HEK293 (cell line): ENCODE measurements around the gene CRACR2A.

Source experiments
- CTCF ChIA-PET: fragments of 350-600 bp; formaldehyde crosslinking; extraction: SDS; loops from one replicate; lab custom pipeline; 2021; ENCODE audit warnings: antibody characterized with exemption; lab: Yijun Ruan, JAX
- POLR2A ChIA-PET: fragments of 300-600 bp; formaldehyde crosslinking; extraction: SDS; loops from one replicate; lab custom pipeline; 2020; ENCODE audit warnings: antibody characterized with exemption, inconsistent platforms; lab: Yijun Ruan, JAX
- H3K27ac ChIP-seq: fragments of 200-500 bp; sonication (Bioruptor generic); 2 replicates; pipeline ENCODE4 v1.5.1; 2014; ENCODE audit warnings: low read depth, low read length, control low read depth, inconsistent platforms; ENCODE audit errors: extremely low read depth
- H3K36me3 ChIP-seq, 2 experiments: fragments of 200-500 bp in 1 of 2; sonication (Bioruptor generic) in 1 of 2; 1 replicate in 1 of 2; 2 replicates in 1 of 2; pipeline ENCODE4 v1.5.1; 2014 to 2017; ENCODE audit warnings: inconsistent platforms in 2 of 2, low read length in 2 of 2; ENCODE audit not compliant: control insufficient read depth in 2 of 2, insufficient read depth in 1 of 2
- H3K4me1 ChIP-seq: fragments of 200-500 bp; sonication (Bioruptor generic); 2 replicates; pipeline ENCODE4 v1.5.1; 2014; ENCODE audit warnings: mild to moderate bottlenecking, low read length, inconsistent platforms; ENCODE audit not compliant: control insufficient read depth, insufficient read depth
- H3K4me3 ChIP-seq: 2 replicates; pipeline ENCODE4 v1.5.1; 2011; ENCODE audit warnings: low read depth, mild to moderate bottlenecking, control low read depth, low read length, moderate library complexity
- H3K9me3 ChIP-seq: fragments of 200-500 bp; sonication (Bioruptor generic); 2 replicates; pipeline ENCODE4 v1.5.1; 2014; ENCODE audit warnings: low read depth, low read length, inconsistent platforms; ENCODE audit not compliant: control insufficient read depth, insufficient read depth
- GLIS1 ChIP-seq: fragments of 450-650 bp; formaldehyde crosslinking; IDR thresholded peaks from 2 replicates; pipeline ENCODE4 v1.5.1; 2016; ENCODE audit warnings: missing biosample characterization, missing genetic modification characterization
- IKZF3 ChIP-seq: fragments of 450-650 bp; IDR thresholded peaks from 2 replicates; pipeline ENCODE4 v1.5.0; 2018; ENCODE audit warnings: missing biosample characterization, mild to moderate bottlenecking, missing genetic modification characterization, moderate library complexity
- KLF9 ChIP-seq: fragments of 450-650 bp; formaldehyde crosslinking; IDR thresholded peaks from 2 replicates; pipeline ENCODE4 v1.5.1; 2016; ENCODE audit warnings: missing biosample characterization, missing genetic modification characterization, low read depth
- MZF1 ChIP-seq: fragments of 450-650 bp; formaldehyde crosslinking; IDR thresholded peaks from 2 replicates; pipeline ENCODE4 v1.5.1; 2017; ENCODE audit warnings: missing biosample characterization, missing genetic modification characterization, borderline replicate concordance
- PATZ1 ChIP-seq: fragments of 450-650 bp; formaldehyde crosslinking; IDR thresholded peaks from 2 replicates; pipeline ENCODE4 v1.5.1; 2016; ENCODE audit warnings: missing biosample characterization, missing genetic modification characterization
- SCRT2 ChIP-seq: fragments of 450-650 bp; formaldehyde crosslinking; IDR thresholded peaks from 2 replicates; pipeline ENCODE4 v1.5.1; 2016; ENCODE audit warnings: missing biosample characterization, missing genetic modification characterization
- ZBTB10 ChIP-seq: fragments of 450-650 bp; formaldehyde crosslinking; IDR thresholded peaks from 2 replicates; pipeline ENCODE4 v1.5.1; 2016; ENCODE audit warnings: missing biosample characterization, missing genetic modification characterization
- ZFP37 ChIP-seq: fragments of 450-650 bp; formaldehyde crosslinking; IDR thresholded peaks from 2 replicates; pipeline ENCODE4 v1.5.1; 2016; ENCODE audit warnings: missing biosample characterization, missing genetic modification characterization
- ZNF10 ChIP-seq: fragments of 450-650 bp; formaldehyde crosslinking; IDR thresholded peaks from 2 replicates; pipeline ENCODE4 v1.5.1; 2017; ENCODE audit warnings: missing biosample characterization, missing genetic modification characterization
- ZNF112 ChIP-seq: fragments of 450-650 bp; formaldehyde crosslinking; IDR thresholded peaks from 2 replicates; pipeline ENCODE4 v1.5.0; 2017; ENCODE audit warnings: missing biosample characterization, missing genetic modification characterization
- ZNF114 ChIP-seq: fragments of 450-650 bp; formaldehyde crosslinking; IDR thresholded peaks from 2 replicates; pipeline ENCODE4 v1.5.0; 2017; ENCODE audit warnings: missing biosample characterization, missing genetic modification characterization
- ZNF132 ChIP-seq: fragments of 450-650 bp; formaldehyde crosslinking; IDR thresholded peaks from 2 replicates; pipeline ENCODE4 v1.5.1; 2017; ENCODE audit warnings: missing biosample characterization, missing genetic modification characterization, borderline replicate concordance
- ZNF155 ChIP-seq: fragments of 450-650 bp; formaldehyde crosslinking; IDR thresholded peaks from 2 replicates; pipeline ENCODE4 v1.5.1; 2016; ENCODE audit warnings: missing biosample characterization, missing genetic modification characterization
- ZNF221 ChIP-seq: fragments of 450-650 bp; formaldehyde crosslinking; IDR thresholded peaks from 2 replicates; pipeline ENCODE4 v1.5.1; 2017; ENCODE audit warnings: missing biosample characterization, missing genetic modification characterization, borderline replicate concordance
- ZNF223 ChIP-seq: fragments of 450-650 bp; formaldehyde crosslinking; IDR thresholded peaks from 2 replicates; pipeline ENCODE4 v1.5.1; 2016; ENCODE audit warnings: missing biosample characterization, missing genetic modification characterization
- ZNF239 ChIP-seq: fragments of 450-650 bp; formaldehyde crosslinking; IDR thresholded peaks from 2 replicates; pipeline ENCODE4 v1.5.1; 2016; ENCODE audit warnings: missing biosample characterization, missing genetic modification characterization
- ZNF26 ChIP-seq: fragments of 450-650 bp; formaldehyde crosslinking; IDR thresholded peaks from 2 replicates; pipeline ENCODE4 v1.5.1; 2016; ENCODE audit warnings: missing biosample characterization, missing genetic modification characterization
- ZNF274 ChIP-seq, 2 experiments: fragments of 200-500 bp in 1 of 2; fragments of 450-650 bp in 1 of 2; sonication (Bioruptor generic) in 1 of 2; formaldehyde crosslinking in 1 of 2; IDR thresholded peaks; 2 replicates each; pipeline versions ENCODE4 v1.5.1 to v1.6.1; 2014 to 2016; ENCODE audit warnings: borderline replicate concordance in 1 of 2, inconsistent platforms in 1 of 2, low read length in 1 of 2, missing biosample characterization in 1 of 2, missing genetic modification characterization in 1 of 2
- ZNF335 ChIP-seq: fragments of 450-650 bp; formaldehyde crosslinking; conservative IDR thresholded peaks from 2 replicates; pipeline ENCODE4 v1.5.1; 2016; ENCODE audit warnings: missing biosample characterization, missing genetic modification characterization
- ZNF404 ChIP-seq: fragments of 450-650 bp; formaldehyde crosslinking; IDR thresholded peaks from 2 replicates; pipeline ENCODE4 v1.5.1; 2017; ENCODE audit warnings: missing biosample characterization, missing genetic modification characterization
- ZNF423 ChIP-seq: fragments of 450-650 bp; formaldehyde crosslinking; IDR thresholded peaks from 2 replicates; pipeline ENCODE4 v1.5.1; 2016; ENCODE audit warnings: missing biosample characterization, missing genetic modification characterization
- ZNF433 ChIP-seq: fragments of 450-650 bp; formaldehyde crosslinking; IDR thresholded peaks from 2 replicates; pipeline ENCODE4 v1.5.1; 2016; ENCODE audit warnings: missing biosample characterization, missing genetic modification characterization, low read depth
- ZNF530 ChIP-seq: fragments of 450-650 bp; formaldehyde crosslinking; IDR thresholded peaks from 2 replicates; pipeline ENCODE4 v1.5.1; 2016; ENCODE audit warnings: low read depth, missing biosample characterization, missing genetic modification characterization
- ZNF548 ChIP-seq: fragments of 450-650 bp; formaldehyde crosslinking; IDR thresholded peaks from 2 replicates; pipeline ENCODE4 v1.5.1; 2016; ENCODE audit warnings: missing biosample characterization, missing genetic modification characterization
- ZNF626 ChIP-seq: fragments of 450-650 bp; sonication (Bioruptor Pico); formaldehyde crosslinking; IDR thresholded peaks from 2 replicates; pipeline ENCODE4 v1.5.1; 2018; ENCODE audit warnings: missing biosample characterization, missing genetic modification characterization, inconsistent platforms
- ZNF664 ChIP-seq: fragments of 450-650 bp; formaldehyde crosslinking; IDR thresholded peaks from 2 replicates; pipeline ENCODE4 v1.5.1; 2016; ENCODE audit warnings: missing biosample characterization, missing genetic modification characterization
- ZNF792 ChIP-seq: fragments of 450-650 bp; formaldehyde crosslinking; IDR thresholded peaks from 2 replicates; pipeline ENCODE4 v1.5.1; 2016; ENCODE audit warnings: missing biosample characterization, missing genetic modification characterization
- TF ChIP-seq, protein P1 (sequence below): fragments of 450-650 bp; IDR thresholded peaks from 2 replicates; pipeline ENCODE4 v1.5.1; 2018; ENCODE audit warnings: missing biosample characterization, mild to moderate bottlenecking, missing genetic modification characterization
- TF ChIP-seq, protein P2 (sequence below): fragments of 450-650 bp; formaldehyde crosslinking; IDR thresholded peaks from 2 replicates; pipeline ENCODE4 v1.5.1; 2016; ENCODE audit warnings: missing biosample characterization, missing genetic modification characterization

The CRACR2A gene

GRCh38 chr12:3615862-3616261, 137.0 kb downstream of the CRACR2A start:
- Histone ChIP-seq H3K9me3 (no peaks in the 10 kb centered on the region), H3K4me3 (no peak overlapping the region), H3K4me1 (no peaks in the 10 kb centered on the region), H3K36me3 (no peaks in the 10 kb centered on the region), H3K27ac (no peak overlapping the region)
- ChIA-PET POLR2A (no interaction called here), CTCF (no interaction called here)
- TF ChIP-seq ZNF433, result no peak
- no peak for TF ChIP-seq ZNF404 (tag by site-specific recombination)
- TF ChIP-seq ZNF274 (IDR thresholded peaks at IDR 0.05; ENCODE audit: low read length), result no peak
- TF ChIP-seq ZNF274 (tag by site-specific recombination; IDR thresholded peaks at IDR 0.05; ENCODE audit: borderline replicate concordance), result no peak
- no peak for TF ChIP-seq ZNF530 (tag by site-specific recombination)
- no peak for TF ChIP-seq SCRT2
- TF ChIP-seq ZNF221, result no peak
- no peak for TF ChIP-seq MZF1
- no peak for TF ChIP-seq ZNF132 (tag by site-specific recombination)
- TF ChIP-seq ZNF423 (tag by site-specific recombination), result no peak
- no peak for TF ChIP-seq ZNF112 (tag by site-specific recombination)
- no peak for TF ChIP-seq ZFP37 (tag by site-specific recombination)
- no peak for TF ChIP-seq ZNF335 (tag by site-specific recombination)
- TF ChIP-seq IKZF3, result no peak
- no peak for TF ChIP-seq ZNF239 (tag by site-specific recombination)
- no peak for TF ChIP-seq ZNF223 (tag by site-specific recombination)
- no peak for TF ChIP-seq PATZ1 (tag by site-specific recombination)
- TF ChIP-seq ZNF155 (tag by site-specific recombination), result no peak
- TF ChIP-seq GLIS1, result no peak

DNA sequence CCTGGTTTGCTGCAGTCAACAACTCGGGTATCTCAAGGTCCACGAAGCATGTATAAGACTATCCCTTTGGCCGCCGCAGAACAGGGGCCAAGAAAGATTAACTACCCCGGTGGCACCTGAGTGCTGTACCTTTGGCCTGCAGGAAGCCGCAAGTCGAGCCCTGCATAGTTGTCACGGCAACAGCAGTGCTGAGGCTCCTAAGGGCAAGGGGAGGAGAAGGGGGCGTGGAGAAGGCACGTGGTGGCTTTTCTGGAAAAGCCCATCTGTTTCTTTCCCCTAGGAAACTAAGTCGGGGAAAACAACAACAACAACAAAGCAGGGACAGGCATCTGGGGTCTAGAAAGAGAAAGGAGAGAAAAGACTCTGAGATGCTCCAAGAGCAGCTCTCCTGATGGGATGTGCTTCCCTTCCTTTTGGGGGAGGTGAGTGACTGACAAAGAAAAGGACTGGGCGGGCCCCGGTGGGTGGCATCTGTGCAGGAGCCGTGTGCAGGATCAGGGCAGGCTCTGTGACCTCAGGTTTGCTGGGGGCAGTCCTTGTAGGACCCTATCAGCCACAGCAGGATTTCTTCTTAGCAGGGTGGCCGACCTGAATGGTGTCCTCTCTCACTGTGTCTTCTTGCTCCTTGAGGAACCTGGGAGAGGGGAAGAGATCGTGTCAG, 138.0 kb downstream of the CRACR2A start:
- H3K4me1 ChIP-seq, result no peaks in the 10 kb centered on the region
- ChIA-PET POLR2A (no interaction called here), CTCF (no interaction called here)
- H3K36me3 ChIP-seq, result no peaks in the 10 kb centered on the region
- H3K9me3 ChIP-seq, result no peaks in the 10 kb centered on the region
- H3K27ac ChIP-seq, result no peak overlapping the region
- H3K4me3 ChIP-seq, result no peak overlapping the region
- TF ChIP-seq, protein P1, sequence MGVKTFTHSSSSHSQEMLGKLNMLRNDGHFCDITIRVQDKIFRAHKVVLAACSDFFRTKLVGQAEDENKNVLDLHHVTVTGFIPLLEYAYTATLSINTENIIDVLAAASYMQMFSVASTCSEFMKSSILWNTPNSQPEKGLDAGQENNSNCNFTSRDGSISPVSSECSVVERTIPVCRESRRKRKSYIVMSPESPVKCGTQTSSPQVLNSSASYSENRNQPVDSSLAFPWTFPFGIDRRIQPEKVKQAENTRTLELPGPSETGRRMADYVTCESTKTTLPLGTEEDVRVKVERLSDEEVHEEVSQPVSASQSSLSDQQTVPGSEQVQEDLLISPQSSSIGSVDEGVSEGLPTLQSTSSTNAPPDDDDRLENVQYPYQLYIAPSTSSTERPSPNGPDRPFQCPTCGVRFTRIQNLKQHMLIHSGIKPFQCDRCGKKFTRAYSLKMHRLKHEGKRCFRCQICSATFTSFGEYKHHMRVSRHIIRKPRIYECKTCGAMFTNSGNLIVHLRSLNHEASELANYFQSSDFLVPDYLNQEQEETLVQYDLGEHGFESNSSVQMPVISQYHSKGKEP (tag by site-specific recombination), result no peak
- TF ChIP-seq ZNF10 (tag by site-specific recombination) (no peak), ZNF548 (tag by site-specific recombination) (no peak), ZBTB10 (tag by site-specific recombination) (no peak), ZNF664 (tag by site-specific recombination) (no peak), ZNF26 (tag by site-specific recombination) (no peak), ZNF792 (tag by site-specific recombination) (no peak), ZNF114 (tag by site-specific recombination) (no peak), KLF9 (no peak), ZNF626 (tag by site-specific recombination) (no peak)
- TF ChIP-seq, protein P2, sequence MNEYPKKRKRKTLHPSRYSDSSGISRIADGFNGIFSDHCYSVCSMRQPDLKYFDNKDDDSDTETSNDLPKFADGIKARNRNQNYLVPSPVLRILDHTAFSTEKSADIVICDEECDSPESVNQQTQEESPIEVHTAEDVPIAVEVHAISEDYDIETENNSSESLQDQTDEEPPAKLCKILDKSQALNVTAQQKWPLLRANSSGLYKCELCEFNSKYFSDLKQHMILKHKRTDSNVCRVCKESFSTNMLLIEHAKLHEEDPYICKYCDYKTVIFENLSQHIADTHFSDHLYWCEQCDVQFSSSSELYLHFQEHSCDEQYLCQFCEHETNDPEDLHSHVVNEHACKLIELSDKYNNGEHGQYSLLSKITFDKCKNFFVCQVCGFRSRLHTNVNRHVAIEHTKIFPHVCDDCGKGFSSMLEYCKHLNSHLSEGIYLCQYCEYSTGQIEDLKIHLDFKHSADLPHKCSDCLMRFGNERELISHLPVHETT, result no peak
